ENCODE measurements around the gene OPN1MW2.
"Not testable (repeated sequence)": the region's sequence is repeated elsewhere in the genome, so short reads cannot be mapped to it uniquely, and the experiment has no call there.

OPN1MW2 gene

GRCh38 chrX:154219456-154219855, at the start of gene OPN1MW2:
Gene OPN1MW2, plus strand, starts transcription at chrX:154219756. Its CDS starts 60 bp downstream, at chrX:154219816.
- not testable (repeated sequence) for DNase-seq (ENCODE audit: low spot score)

DNA sequence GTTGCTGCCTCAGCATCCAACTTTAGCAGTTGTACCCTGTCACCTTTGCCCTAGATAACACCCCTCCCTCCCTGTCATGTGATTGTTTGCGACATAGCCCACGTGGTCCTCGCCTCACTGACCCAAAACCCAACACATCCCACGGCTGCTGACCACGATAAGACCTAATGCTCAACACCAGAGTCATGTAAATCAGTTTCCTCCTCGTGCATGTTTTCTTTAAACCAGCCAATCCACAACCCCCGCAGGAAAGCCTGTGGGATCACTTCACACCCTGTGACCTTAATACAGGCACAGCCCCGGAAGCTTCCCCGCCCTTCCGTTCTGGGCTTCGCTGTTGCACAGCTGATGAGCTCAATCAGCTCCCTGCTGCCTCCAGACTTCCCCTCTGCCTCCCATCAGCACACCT, 47.0 kb upstream of the OPN1MW2 start:
- DNase-seq (ENCODE audit: low spot score) = not testable (repeated sequence)

GRCh38 chrX:154174356-154174755, 45.2 kb upstream of the OPN1MW2 start:
- not testable (repeated sequence) for DNase-seq (ENCODE audit: low spot score)

DNA sequence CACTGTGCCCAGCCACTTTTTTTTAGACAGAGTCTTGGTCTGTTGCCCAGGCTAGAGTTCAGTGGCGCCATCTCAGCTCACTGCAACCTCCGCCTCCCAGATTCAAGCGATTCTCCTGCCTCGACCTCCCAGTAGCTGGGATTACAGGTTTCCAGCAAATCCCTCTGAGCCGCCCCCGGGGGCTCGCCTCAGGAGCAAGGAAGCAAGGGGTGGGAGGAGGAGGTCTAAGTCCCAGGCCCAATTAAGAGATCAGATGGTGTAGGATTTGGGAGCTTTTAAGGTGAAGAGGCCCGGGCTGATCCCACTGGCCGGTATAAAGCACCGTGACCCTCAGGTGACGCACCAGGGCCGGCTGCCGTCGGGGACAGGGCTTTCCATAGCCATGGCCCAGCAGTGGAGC, 37.3 kb upstream of the OPN1MW2 start, which contains the start of gene OPN1MW:
Gene OPN1MW, plus strand, starts transcription at position 301 of the 400 bp plus-strand sequence. Its CDS starts 82 bp downstream, at position 383.
- DNase-seq (ENCODE audit: low spot score) = not testable (repeated sequence)

GRCh38 chrX:154183794-154184193, 35.8 kb upstream of the OPN1MW2 start:
- DNase-seq (ENCODE audit: low spot score) = not testable (repeated sequence)

DNA sequence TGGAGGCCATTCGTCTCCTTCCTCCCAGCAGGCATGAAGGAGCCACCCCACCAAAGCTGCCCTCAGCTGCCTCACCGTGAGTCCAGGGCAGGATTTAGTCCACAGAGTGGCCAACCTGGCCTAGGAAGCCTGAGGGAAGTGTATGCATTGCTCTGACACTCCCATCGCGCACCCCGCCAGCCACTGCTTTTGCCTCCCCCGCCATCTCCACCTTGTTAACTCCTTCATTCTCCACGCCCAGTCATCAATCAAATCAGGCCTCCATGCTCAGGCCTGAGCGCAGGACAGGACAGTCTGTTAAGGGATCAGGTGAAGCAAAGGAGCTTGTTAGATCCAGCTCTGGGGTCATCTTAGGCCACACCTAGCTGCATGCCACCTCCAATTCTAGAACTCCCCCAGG, 26.7 kb upstream of the OPN1MW2 start:
- not testable (repeated sequence) for DNase-seq (ENCODE audit: low spot score)

- DNase-seq (ENCODE audit: low spot score) = not testable (repeated sequence)
Observed at GRCh38 chrX:154194316-154194715, 25.2 kb upstream of the OPN1MW2 start.

GRCh38 chrX:154196466-154196865, 23.1 kb upstream of the OPN1MW2 start:
- DNase-seq (ENCODE audit: low spot score) = not testable (repeated sequence)

DNA sequence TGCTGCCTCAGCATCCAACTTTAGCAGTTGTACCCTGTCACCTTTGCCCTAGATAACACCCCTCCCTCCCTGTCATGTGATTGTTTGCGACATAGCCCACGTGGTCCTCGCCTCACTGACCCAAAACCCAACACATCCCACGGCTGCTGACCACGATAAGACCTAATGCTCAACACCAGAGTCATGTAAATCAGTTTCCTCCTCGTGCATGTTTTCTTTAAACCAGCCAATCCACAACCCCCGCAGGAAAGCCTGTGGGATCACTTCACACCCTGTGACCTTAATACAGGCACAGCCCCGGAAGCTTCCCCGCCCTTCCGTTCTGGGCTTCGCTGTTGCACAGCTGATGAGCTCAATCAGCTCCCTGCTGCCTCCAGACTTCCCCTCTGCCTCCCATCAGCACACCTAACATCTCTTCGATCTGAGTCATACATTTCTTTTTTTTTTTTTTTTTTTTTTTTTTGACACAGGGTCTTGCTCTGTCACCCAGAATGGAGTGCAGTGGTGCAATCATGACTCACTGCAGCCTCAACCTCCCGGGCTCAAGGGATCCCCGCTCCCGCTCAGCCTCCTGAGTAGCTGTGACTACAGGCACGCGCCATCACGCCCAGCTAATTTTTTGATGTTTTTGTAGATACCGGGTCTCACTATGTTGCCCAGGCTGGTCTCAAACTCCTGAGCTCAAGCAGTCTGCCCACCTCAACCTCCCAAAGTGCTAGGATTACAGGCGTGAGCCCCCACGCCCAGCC, 9.7 kb upstream of the OPN1MW2 start:
- not testable (repeated sequence) for DNase-seq (ENCODE audit: low spot score)

DNA sequence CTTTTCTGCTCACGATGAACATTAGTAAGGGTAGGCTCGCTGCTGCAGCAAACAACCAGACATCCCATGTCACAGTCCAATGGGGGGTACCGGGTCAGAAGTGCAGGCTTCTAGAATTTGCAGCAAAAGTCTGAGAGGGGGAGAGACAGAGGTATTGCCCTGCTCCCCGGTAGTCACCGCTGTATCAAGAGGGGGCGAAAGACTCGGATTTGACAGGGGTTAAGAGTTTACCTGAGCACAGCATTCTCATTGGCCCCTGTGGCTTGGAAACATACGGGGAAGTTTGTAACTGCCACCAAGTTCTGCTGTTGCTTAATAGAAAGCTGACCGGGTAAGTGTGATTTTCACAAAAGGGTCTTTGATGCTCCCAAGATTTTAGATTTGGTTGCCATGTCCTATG, 8.5 kb upstream of the OPN1MW2 start:
- DNase-seq (ENCODE audit: low spot score) = not testable (repeated sequence)

DNA sequence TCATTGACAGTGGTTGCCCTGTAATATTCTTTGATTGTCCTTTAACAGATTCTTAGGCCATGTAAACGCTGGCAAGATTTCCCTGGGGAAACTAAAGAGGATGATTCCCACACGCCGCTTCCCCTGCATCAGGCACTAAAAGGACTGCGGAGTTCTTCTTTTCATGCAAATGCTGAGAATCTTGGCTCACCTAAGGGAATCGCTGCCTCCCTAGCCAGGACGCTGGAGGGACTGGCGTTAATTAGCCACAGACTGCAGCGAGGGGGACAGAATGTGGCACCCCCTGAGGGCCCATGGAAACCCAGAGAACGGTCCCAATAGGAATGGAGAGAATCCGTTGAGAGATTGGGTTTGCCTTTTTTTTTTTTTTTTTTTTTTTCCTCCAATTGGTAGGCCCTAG, 8.1 kb upstream of the OPN1MW2 start:
- not testable (repeated sequence) for DNase-seq (ENCODE audit: low spot score)

DNA sequence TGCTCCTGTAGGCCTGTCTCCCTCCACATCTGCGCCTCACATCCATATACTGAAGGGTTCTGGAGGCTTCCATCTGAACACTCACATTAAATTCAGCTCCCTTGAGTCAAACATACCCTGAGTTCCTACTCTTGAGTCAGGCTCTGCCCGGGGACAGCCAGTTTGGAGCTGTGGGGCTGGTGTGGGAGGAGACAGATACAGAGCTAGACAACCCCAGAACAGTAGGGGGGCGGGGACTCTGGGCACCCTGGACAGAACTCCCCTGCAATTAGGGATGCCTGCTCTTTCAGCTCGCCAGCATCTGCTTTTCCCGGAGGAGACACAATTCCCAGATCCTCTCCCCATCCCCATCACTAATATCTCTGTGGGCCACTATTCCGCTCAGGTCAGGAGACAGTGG, 5.7 kb downstream of the OPN1MW2 start:
- not testable (repeated sequence) for DNase-seq (ENCODE audit: low spot score)

DNA sequence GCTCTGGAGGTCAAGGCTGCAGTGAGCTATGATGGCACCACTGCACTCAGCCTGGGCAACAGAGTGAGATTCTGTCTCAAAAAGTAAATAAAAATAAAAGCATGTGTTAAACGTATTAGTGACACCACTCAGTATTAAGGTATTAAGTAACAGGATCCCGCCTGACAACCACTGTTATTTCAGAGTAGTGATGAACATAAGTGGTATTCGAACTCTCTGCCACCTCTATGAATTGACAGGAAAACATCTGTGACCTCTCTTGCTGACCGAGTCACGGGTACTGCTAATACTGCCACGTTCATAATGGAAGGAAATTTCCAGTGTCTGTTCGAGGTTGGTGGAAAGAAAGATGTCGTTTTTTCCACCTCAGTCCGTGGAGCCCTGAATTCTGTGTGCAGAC, 7.2 kb downstream of the OPN1MW2 start:
- DNase-seq (ENCODE audit: low spot score) = not testable (repeated sequence)

- not testable (repeated sequence) for DNase-seq (ENCODE audit: low spot score)
Observed at GRCh38 chrX:154231443-154231842, 11.9 kb downstream of the OPN1MW2 start.

DNA sequence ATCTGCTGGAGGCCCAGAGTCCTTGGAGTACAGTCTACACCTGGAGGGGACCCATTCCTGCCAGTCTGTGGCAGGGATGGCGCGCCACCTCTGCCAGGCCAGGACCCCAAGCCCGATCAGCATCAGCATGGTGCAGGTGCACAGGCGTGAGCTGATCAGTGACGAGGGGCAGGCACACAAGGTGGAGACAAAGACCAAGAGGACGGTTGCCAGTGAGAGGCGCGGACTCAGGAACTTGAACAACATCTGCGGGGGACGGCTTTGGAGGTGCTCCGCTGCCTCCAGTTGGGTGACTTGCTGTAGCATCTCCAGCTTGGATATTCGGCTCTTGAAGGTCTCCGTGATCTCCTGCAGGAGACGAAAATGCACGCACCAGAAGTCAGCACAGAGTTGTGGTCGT, 14.1 kb downstream of the OPN1MW2 start:
- not testable (repeated sequence) for DNase-seq (ENCODE audit: low spot score)

- DNase-seq (ENCODE audit: low spot score) = not testable (repeated sequence)
Observed at GRCh38 chrX:154238939-154239559, 19.5 kb downstream of the OPN1MW2 start.

- DNase-seq (ENCODE audit: low spot score) = not testable (repeated sequence)
Observed at GRCh38 chrX:154239982-154240503, 20.5 kb downstream of the OPN1MW2 start.

- not testable (repeated sequence) for DNase-seq (ENCODE audit: low spot score)
Observed at GRCh38 chrX:154247377-154248045, 28.0 kb downstream of the OPN1MW2 start.

DNA sequence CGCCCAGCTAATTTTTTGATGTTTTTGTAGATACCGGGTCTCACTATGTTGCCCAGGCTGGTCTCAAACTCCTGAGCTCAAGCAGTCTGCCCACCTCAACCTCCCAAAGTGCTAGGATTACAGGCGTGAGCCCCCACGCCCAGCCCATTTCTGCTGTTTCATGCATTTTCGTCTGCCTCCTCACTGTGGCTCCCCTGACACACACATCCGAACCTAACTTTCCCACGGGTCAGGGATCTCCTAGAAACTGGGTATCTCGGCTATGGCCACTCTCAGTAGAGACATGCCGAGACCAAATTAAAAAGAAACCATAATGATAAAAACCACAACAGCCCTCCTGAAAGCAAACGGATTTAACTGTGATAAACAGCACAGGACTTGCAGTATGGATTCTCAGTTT, 28.5 kb downstream of the OPN1MW2 start:
- DNase-seq (ENCODE audit: low spot score) = not testable (repeated sequence)

DNA sequence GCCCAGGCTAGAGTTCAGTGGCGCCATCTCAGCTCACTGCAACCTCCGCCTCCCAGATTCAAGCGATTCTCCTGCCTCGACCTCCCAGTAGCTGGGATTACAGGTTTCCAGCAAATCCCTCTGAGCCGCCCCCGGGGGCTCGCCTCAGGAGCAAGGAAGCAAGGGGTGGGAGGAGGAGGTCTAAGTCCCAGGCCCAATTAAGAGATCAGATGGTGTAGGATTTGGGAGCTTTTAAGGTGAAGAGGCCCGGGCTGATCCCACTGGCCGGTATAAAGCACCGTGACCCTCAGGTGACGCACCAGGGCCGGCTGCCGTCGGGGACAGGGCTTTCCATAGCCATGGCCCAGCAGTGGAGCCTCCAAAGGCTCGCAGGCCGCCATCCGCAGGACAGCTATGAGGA, 37.7 kb downstream of the OPN1MW2 start, which contains the start of gene OPN1MW3:
Gene OPN1MW3, plus strand, starts transcription at position 301 of the 400 bp plus-strand sequence. Its CDS starts 38 bp downstream, at position 339.
- DNase-seq (ENCODE audit: low spot score) = not testable (repeated sequence)

- not testable (repeated sequence) for DNase-seq (ENCODE audit: low spot score)
Observed at GRCh38 chrX:154258711-154259110, 39.2 kb downstream of the OPN1MW2 start.

DNA sequence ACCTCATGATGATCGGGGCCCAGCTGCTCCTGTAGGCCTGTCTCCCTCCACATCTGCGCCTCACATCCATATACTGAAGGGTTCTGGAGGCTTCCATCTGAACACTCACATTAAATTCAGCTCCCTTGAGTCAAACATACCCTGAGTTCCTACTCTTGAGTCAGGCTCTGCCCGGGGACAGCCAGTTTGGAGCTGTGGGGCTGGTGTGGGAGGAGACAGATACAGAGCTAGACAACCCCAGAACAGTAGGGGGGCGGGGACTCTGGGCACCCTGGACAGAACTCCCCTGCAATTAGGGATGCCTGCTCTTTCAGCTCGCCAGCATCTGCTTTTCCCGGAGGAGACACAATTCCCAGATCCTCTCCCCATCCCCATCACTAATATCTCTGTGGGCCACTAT, 43.5 kb downstream of the OPN1MW2 start:
- DNase-seq (ENCODE audit: low spot score) = not testable (repeated sequence)
